Glutamatergic neuron (in vitro differentiated cells): ENCODE data around the gene TBX10. TPM values are rescaled to one million over a fixed set of nuclear protein-coding genes. Genes with fewer than 3 reads are reported as not detected.
"Not testable (repeated sequence)": the region's sequence is repeated elsewhere in the genome, so short reads cannot be mapped to it uniquely, and the experiment has no call there.

Experiments
- DNase-seq: peaks from one replicate; pipeline ENCODE4 v3.0.0; 2022
- H3K27ac Mint-ChIP-seq: one replicate; pipeline ENCODE4 v1.8.0; 2020; ENCODE audit warnings: mild to moderate bottlenecking, mixed read lengths, inconsistent platforms; ENCODE audit not compliant: unreplicated experiment
- H3K27me3 Mint-ChIP-seq: one replicate; pipeline ENCODE4 v1.8.0; 2020; ENCODE audit warnings: mild to moderate bottlenecking, moderate library complexity, mixed read lengths, inconsistent platforms; ENCODE audit not compliant: unreplicated experiment
- H3K36me3 Mint-ChIP-seq: one replicate; pipeline ENCODE4 v1.8.0; 2020; ENCODE audit warnings: mild to moderate bottlenecking, mixed read lengths, inconsistent platforms; ENCODE audit not compliant: unreplicated experiment
- H3K4me1 Mint-ChIP-seq: one replicate; pipeline ENCODE4 v1.8.0; 2020; ENCODE audit warnings: mild to moderate bottlenecking, low read depth, mixed read lengths, inconsistent platforms; ENCODE audit not compliant: unreplicated experiment
- H3K4me3 Mint-ChIP-seq: one replicate; pipeline ENCODE4 v1.8.0; 2020; ENCODE audit warnings: mild to moderate bottlenecking, mixed read lengths, inconsistent platforms; ENCODE audit not compliant: unreplicated experiment
- H3K9me3 Mint-ChIP-seq: one replicate; pipeline ENCODE4 v1.8.0; 2020; ENCODE audit warnings: mild to moderate bottlenecking, moderate library complexity, mixed read lengths, inconsistent platforms; ENCODE audit not compliant: unreplicated experiment
- CTCF ChIP-seq: fragments of 200-600 bp; sonication (generic); IDR thresholded peaks from one replicate; pipeline ENCODE4 v1.5.0; 2021; ENCODE audit not compliant: partially characterized antibody, unreplicated experiment
- total RNA-seq: library from RNA; stranded (reverse); fragmentation: NEBNext Ultra II Directional; extraction: Animal tissue kit (Norgen Biotek cat#: 25700); gene quantifications from one replicate; pipeline ENCODE4 v1.2.1, GENCODE V29; 2021; ENCODE audit not compliant: unreplicated experiment

Gene TBX10
- total RNA-seq, 1 donor from 2014 or later = not detected

- TF ChIP-seq CTCF = no peak
- H3K27me3 Mint-ChIP-seq = peaks cover 8% of the 10 kb centered on the region
- H3K36me3 Mint-ChIP-seq = no peaks in the 10 kb centered on the region
- no peak for DNase-seq
- peak overlapping the region; percentile 54 for H3K4me3 Mint-ChIP-seq
- H3K4me1 Mint-ChIP-seq = peaks cover 14% of the 10 kb centered on the region
- peak overlapping the region; percentile 13 for H3K27ac Mint-ChIP-seq
- peaks cover 6% of the 10 kb centered on the region for H3K9me3 Mint-ChIP-seq
Measured at GRCh38 chr11:67605231-67606011, 34.1 kb downstream of the TBX10 start.

- H3K27ac Mint-ChIP-seq = peak overlapping the region; percentile 33
- H3K36me3 Mint-ChIP-seq = no peaks in the 10 kb centered on the region
- TF ChIP-seq CTCF = no peak
- peaks cover 14% of the 10 kb centered on the region for H3K4me1 Mint-ChIP-seq
- H3K27me3 Mint-ChIP-seq = peaks cover 8% of the 10 kb centered on the region
- peaks cover 6% of the 10 kb centered on the region for H3K9me3 Mint-ChIP-seq
- no peak for DNase-seq
- peak overlapping the region; percentile 6 for H3K4me3 Mint-ChIP-seq
Measured at GRCh38 chr11:67604815-67605214, 34.7 kb downstream of the TBX10 start.

GRCh38 chr11:67604119-67604518, 35.4 kb downstream of the TBX10 start:
- Mint-ChIP-seq H3K27ac (peak overlapping the region; percentile 33), H3K4me1 (peaks cover 14% of the 10 kb centered on the region), H3K4me3 (peak overlapping the region; percentile 6)
- H3K27me3 Mint-ChIP-seq, H3K9me3 Mint-ChIP-seq, H3K36me3 Mint-ChIP-seq, DNase-seq: not testable (repeated sequence)

GRCh38 chr11:67601098-67601497, 38.5 kb downstream of the TBX10 start:
- Mint-ChIP-seq H3K36me3 (peaks cover 5% of the 10 kb centered on the region), H3K4me1 (peaks cover 14% of the 10 kb centered on the region), H3K9me3 (peaks cover 6% of the 10 kb centered on the region), H3K27ac (no peak overlapping the region), H3K4me3 (no peak overlapping the region), H3K27me3 (peaks cover 7% of the 10 kb centered on the region)
- no peak for TF ChIP-seq CTCF
- no peak for DNase-seq

- Mint-ChIP-seq H3K27me3 (peaks cover 4% of the 10 kb centered on the region), H3K27ac (no peak overlapping the region), H3K4me3 (no peak overlapping the region), H3K36me3 (peaks cover 5% of the 10 kb centered on the region), H3K9me3 (peaks cover 3% of the 10 kb centered on the region), H3K4me1 (peaks cover 14% of the 10 kb centered on the region)
- no peak for TF ChIP-seq CTCF
- DNase-seq = no peak
Measured at GRCh38 chr11:67600324-67601029, 39.1 kb downstream of the TBX10 start.
